ENCODE data around the gene FBP2.

DNA sequence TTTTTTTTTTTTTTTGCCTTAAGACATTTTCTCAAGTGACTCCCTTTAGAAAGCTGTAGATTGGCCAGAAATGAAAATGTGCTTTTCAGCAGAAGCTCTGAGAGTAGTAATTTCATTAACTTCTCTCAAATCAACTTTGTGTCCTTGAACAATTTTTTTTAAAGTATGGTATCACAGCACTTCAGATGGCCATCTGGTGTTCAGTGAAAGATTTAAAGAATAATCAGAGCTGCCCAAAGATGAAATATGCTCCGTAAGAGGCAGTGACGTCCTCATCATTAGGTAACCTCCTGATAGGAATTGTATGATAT lies 81.7 kb downstream of the FBP2 start:
- TF ChIP-seq POLR2A (IDR thresholded peaks at IDR 0.05): no peak
- TF ChIP-seq, protein P1, sequence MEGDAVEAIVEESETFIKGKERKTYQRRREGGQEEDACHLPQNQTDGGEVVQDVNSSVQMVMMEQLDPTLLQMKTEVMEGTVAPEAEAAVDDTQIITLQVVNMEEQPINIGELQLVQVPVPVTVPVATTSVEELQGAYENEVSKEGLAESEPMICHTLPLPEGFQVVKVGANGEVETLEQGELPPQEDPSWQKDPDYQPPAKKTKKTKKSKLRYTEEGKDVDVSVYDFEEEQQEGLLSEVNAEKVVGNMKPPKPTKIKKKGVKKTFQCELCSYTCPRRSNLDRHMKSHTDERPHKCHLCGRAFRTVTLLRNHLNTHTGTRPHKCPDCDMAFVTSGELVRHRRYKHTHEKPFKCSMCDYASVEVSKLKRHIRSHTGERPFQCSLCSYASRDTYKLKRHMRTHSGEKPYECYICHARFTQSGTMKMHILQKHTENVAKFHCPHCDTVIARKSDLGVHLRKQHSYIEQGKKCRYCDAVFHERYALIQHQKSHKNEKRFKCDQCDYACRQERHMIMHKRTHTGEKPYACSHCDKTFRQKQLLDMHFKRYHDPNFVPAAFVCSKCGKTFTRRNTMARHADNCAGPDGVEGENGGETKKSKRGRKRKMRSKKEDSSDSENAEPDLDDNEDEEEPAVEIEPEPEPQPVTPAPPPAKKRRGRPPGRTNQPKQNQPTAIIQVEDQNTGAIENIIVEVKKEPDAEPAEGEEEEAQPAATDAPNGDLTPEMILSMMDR (IDR thresholded peaks at IDR 0.05 in 4 of 5, conservative IDR thresholded peaks at IDR 0.05 in 1 of 5): no peak
